Uterus (tissue), 2 donors: ENCODE measurements around the gene THSD4.

Source experiments
- POLR2A ChIP-seq, 2 donors: fragments of 450-650 bp; IDR thresholded peaks; one replicate each; pipeline ENCODE4 v1.6.1; 2016; ENCODE audit warnings: antibody characterized with exemption in 2 of 2, mild to moderate bottlenecking in 1 of 2, moderate library complexity in 1 of 2
- TF ChIP-seq, protein P1 (sequence below), 4 experiments: fragments of 200-600 bp in 2 of 4; fragments of 450-650 bp in 2 of 4; sonication (generic) in 2 of 4; IDR thresholded peaks; one replicate each; pipeline ENCODE4 v1.5.1; 2016 to 2019; ENCODE audit warnings: antibody characterized with exemption in 4 of 4, mild to moderate bottlenecking in 2 of 4, moderate library complexity in 1 of 4

DNA sequence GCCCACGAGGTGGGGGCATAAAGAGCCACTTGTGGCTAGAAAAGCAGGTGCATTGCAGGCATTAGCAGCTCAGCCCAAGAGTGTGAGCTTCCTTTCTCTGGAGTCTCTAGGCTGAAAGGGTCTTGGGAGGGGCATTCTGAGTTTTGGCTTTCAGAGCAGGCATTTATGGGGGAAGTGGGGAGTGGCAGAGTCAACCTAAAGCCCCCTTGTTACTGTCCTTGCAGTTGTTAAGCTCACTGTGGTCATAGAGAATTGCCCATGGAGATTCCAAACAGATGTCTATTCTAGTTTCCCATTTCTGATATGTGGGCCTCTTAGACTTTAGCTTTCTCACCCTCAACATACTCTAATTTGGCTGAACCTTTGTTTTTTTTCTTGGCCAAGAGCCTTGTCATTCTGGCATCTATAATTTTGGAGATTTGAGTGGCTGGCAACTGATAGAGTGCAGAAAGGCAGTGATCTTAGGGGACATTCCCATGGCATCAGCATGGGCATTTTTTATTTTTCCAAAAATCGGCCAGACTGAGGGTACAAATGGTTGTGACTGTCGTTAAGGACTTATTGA lies 217.9 kb downstream of the THSD4 start:
- TF ChIP-seq, protein P1, sequence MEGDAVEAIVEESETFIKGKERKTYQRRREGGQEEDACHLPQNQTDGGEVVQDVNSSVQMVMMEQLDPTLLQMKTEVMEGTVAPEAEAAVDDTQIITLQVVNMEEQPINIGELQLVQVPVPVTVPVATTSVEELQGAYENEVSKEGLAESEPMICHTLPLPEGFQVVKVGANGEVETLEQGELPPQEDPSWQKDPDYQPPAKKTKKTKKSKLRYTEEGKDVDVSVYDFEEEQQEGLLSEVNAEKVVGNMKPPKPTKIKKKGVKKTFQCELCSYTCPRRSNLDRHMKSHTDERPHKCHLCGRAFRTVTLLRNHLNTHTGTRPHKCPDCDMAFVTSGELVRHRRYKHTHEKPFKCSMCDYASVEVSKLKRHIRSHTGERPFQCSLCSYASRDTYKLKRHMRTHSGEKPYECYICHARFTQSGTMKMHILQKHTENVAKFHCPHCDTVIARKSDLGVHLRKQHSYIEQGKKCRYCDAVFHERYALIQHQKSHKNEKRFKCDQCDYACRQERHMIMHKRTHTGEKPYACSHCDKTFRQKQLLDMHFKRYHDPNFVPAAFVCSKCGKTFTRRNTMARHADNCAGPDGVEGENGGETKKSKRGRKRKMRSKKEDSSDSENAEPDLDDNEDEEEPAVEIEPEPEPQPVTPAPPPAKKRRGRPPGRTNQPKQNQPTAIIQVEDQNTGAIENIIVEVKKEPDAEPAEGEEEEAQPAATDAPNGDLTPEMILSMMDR (IDR thresholded peaks at IDR 0.05): no peak
- TF ChIP-seq POLR2A (IDR thresholded peaks at IDR 0.05): no peak
